Measurements from ENCODE around the gene BRD7.

BRD7 gene

DNA sequence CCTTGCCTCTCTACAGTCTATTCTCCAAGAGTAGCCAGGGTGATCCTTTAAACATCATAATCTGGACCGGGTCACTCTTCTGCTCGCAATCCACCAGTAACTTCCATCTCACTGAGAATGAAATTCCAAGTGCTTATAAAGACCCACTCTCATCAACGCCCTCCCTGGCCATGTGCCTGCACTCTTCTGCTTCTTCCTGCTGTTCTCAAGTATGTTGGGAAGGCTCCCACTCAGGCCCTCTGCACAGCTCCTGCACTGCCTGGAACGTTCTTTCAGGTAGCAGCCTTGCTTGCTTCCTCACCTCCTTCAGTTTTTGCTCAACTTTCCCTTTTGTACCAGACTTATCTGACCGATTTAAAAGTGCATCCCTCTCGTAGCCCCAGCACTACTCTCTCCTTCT is 44.4 kb downstream of the BRD7 start:
- no peak overlapping the region for H3K4me2 ChIP-seq (ENCODE audit: low read depth, low read length, poor library complexity, severe bottlenecking)
- H3K79me2 ChIP-seq (ENCODE audit: insufficient read depth, low read length): no peaks in the 10 kb centered on the region
- H3K9ac ChIP-seq (ENCODE audit: low read depth, low read length, poor library complexity, severe bottlenecking): no peak overlapping the region
- H2AFZ ChIP-seq (ENCODE audit: low read length): no peak overlapping the region
- peaks cover 3% of the 10 kb centered on the region; the same call in 1 of the 2 replicates for H3F3A ChIP-seq (ENCODE audit: low read depth)
- no peaks in the 10 kb centered on the region for H3K9me2 ChIP-seq (replicated peaks; ENCODE audit: low read depth, low read length)
- no peaks in the 10 kb centered on the region for H3K9me3 ChIP-seq (ENCODE audit: insufficient read depth, low read depth, low read length)
- no peak overlapping the region for H3K4me3 ChIP-seq (ENCODE audit: low read length, poor library complexity, severe bottlenecking)
- no peaks in the 10 kb centered on the region for H3K27me3 ChIP-seq (ENCODE audit: insufficient read depth, low read length, poor library complexity, severe bottlenecking)
- peaks cover 16% of the 10 kb centered on the region for H3K4me1 ChIP-seq (ENCODE audit: insufficient read depth, low read length, poor library complexity, severe bottlenecking)
- H3K36me3 ChIP-seq (ENCODE audit: insufficient read depth, low read length): peaks cover 93% of the 10 kb centered on the region
- no peak for TF ChIP-seq EZH2phosphoT487 (IDR thresholded peaks at IDR 0.05; ENCODE audit: borderline replicate concordance)
- no peak for TF ChIP-seq CTCF (conservative IDR thresholded peaks at IDR 0.05; ENCODE audit: low read length)
- peaks cover 4% of the 10 kb centered on the region for H4K20me1 ChIP-seq (ENCODE audit: insufficient read depth, low read length, poor library complexity, severe bottlenecking)

DNA sequence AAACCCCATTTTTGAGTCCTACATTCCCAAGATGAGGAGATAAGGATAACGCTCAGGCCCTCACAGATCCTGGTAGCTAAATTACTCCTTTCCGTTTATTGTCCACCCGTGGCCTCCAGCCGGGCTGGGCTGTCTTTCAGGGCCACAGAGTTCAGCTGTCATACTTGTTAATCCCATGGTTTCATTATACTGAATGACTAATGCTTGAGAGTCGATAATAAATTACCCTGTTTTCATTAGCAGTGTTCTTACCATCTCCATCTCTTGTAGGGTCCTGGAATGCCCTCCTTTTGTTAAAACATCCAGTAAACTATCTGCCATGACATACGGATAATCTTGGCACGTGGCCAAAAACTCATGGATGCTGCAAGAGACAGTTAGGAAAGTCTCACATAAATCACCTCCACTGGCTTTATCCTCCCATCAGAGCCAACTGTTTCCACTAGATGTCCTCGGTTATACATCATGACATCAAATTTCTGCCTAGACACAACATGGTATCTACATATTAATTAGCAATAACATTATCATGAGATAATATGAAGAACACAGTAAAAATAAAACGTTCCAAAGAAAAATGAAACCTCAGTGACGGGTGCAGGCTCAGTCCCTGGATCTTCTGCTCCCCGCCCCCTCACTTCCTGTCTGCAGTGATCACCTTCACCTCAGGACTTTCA is 45.3 kb downstream of the BRD7 start:
- TF ChIP-seq EZH2phosphoT487 (IDR thresholded peaks at IDR 0.05; ENCODE audit: borderline replicate concordance) (no peak), CTCF (conservative IDR thresholded peaks at IDR 0.05; ENCODE audit: low read length) (peak; percentile 58)
- Histone ChIP-seq H3K4me2 (ENCODE audit: low read depth, low read length, poor library complexity, severe bottlenecking) (no peak overlapping the region), H4K20me1 (ENCODE audit: insufficient read depth, low read length, poor library complexity, severe bottlenecking) (peaks cover 4% of the 10 kb centered on the region), H3K4me3 (ENCODE audit: low read length, poor library complexity, severe bottlenecking) (no peak overlapping the region), H2AFZ (ENCODE audit: low read length) (no peak overlapping the region), H3K79me2 (ENCODE audit: insufficient read depth, low read length) (no peaks in the 10 kb centered on the region), H3F3A (ENCODE audit: low read depth) (peaks cover 9% of the 10 kb centered on the region), H3K9ac (ENCODE audit: low read depth, low read length, poor library complexity, severe bottlenecking) (no peak overlapping the region), H3K9me2 (replicated peaks; ENCODE audit: low read depth, low read length) (no peaks in the 10 kb centered on the region), H3K36me3 (ENCODE audit: insufficient read depth, low read length) (peaks cover 88% of the 10 kb centered on the region), H3K4me1 (ENCODE audit: insufficient read depth, low read length, poor library complexity, severe bottlenecking) (peaks cover 23% of the 10 kb centered on the region), H3K27me3 (ENCODE audit: insufficient read depth, low read length, poor library complexity, severe bottlenecking) (no peaks in the 10 kb centered on the region), H3K9me3 (ENCODE audit: insufficient read depth, low read depth, low read length) (no peaks in the 10 kb centered on the region)

DNA sequence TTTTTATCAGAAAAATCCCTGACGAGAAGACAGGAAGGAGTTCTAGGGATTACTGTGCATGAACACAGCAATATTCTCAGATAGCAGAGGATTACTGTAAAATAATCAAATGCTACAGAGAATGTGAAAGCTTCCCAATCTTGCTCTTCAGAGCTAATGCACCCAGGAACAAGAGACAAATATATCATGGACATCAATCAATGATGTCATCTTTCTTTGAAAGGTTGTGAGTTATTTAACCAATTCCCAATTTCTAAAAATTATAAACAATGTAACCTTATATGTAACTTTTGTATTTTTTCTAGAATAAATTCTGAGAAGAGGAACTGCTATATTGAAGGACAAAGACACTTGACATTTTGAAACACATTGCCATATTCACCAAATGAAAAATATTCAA is 46.5 kb downstream of the BRD7 start:
- peaks cover 88% of the 10 kb centered on the region for H3K36me3 ChIP-seq (ENCODE audit: insufficient read depth, low read length)

More for the DNA sequence above, 46.5 kb downstream of the BRD7 start:
- Histone ChIP-seq H3K9me2 (replicated peaks; ENCODE audit: low read depth, low read length) (no peaks in the 10 kb centered on the region), H3K9ac (ENCODE audit: low read depth, low read length, poor library complexity, severe bottlenecking) (no peak overlapping the region), H3K9me3 (ENCODE audit: insufficient read depth, low read depth, low read length) (no peaks in the 10 kb centered on the region), H3K4me3 (ENCODE audit: low read length, poor library complexity, severe bottlenecking) (no peak overlapping the region), H2AFZ (ENCODE audit: low read length) (no peak overlapping the region), H3K4me2 (ENCODE audit: low read depth, low read length, poor library complexity, severe bottlenecking) (no peak overlapping the region), H3F3A (ENCODE audit: low read depth) (peaks cover 9% of the 10 kb centered on the region), H3K27me3 (ENCODE audit: insufficient read depth, low read length, poor library complexity, severe bottlenecking) (no peaks in the 10 kb centered on the region), H3K79me2 (ENCODE audit: insufficient read depth, low read length) (no peaks in the 10 kb centered on the region), H4K20me1 (ENCODE audit: insufficient read depth, low read length, poor library complexity, severe bottlenecking) (peaks cover 4% of the 10 kb centered on the region), H3K4me1 (ENCODE audit: insufficient read depth, low read length, poor library complexity, severe bottlenecking) (peaks cover 27% of the 10 kb centered on the region)
- no peak for TF ChIP-seq CTCF (conservative IDR thresholded peaks at IDR 0.05; ENCODE audit: low read length)
- TF ChIP-seq EZH2phosphoT487 (IDR thresholded peaks at IDR 0.05; ENCODE audit: borderline replicate concordance): no peak

Measured in Loucy (cell line).